HG03095 (cell line): Measurements from ENCODE around the gene G6PC1.
"Not testable (repeated sequence)": the region's sequence is repeated elsewhere in the genome, so short reads cannot be mapped to it uniquely, and the experiment has no call there.

Source experiments
- ATAC-seq: cut with Tn5 transposase; IDR thresholded peaks from one replicate; pipeline ENCODE4 v1.9.1; 2021; ENCODE audit warnings: moderate library complexity; ENCODE audit not compliant: unreplicated experiment

The G6PC1 gene

DNA sequence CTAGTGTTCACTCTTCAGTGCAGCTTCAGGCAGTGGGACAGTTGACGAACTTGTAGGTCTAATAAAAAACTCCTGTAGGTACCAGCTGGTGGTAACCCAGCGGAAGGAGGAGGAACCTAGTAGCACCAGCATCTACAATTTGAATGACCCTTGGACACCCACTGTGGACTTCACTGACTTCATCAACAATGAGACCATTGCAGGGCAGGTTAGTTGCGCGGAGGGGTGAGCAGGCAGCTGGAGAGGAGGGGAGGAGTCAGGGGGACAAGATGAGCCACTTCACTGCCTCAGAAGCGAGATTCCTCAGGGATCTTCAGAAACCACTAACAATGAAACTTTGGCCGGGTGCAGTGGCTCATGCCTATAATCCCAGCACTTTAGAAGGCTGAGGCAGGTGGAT is 27.3 kb upstream of the G6PC1 start:
- ATAC-seq = no peak

DNA sequence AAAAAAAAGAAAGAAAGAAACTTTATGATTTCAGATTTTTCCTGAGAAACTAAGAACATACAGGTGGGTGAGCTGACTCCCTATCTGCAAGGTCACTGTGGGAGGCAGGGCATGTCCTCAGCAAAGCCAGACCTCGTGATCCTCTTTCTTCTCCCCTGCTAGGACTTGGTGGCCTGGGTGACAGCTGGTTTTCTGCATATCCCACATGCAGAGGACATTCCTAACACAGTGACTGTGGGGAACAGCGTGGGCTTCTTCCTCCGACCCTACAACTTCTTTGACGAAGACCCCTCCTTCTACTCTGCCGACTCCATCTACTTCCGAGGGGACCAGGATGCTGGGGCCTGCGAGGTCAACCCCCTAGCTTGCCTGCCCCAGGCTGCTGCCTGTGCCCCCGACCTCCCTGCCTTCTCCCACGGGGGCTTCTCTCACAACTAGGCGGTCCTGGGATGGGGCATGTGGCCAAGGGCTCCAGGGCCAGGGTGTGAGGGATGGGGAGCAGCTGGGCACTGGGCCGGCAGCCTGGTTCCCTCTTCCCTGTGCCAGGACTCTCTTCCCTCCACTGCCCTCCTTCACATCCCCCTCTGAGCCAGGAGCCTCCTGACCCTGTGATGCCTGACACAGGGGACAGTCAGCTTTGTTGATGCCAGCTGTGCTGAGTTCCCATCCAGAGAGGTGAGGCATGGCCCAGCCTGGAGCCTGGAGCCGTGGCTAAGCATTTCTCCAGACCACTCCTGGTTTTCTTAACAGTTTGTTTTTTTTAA is 26.5 kb upstream of the G6PC1 start:
- ATAC-seq = not testable (repeated sequence)

DNA sequence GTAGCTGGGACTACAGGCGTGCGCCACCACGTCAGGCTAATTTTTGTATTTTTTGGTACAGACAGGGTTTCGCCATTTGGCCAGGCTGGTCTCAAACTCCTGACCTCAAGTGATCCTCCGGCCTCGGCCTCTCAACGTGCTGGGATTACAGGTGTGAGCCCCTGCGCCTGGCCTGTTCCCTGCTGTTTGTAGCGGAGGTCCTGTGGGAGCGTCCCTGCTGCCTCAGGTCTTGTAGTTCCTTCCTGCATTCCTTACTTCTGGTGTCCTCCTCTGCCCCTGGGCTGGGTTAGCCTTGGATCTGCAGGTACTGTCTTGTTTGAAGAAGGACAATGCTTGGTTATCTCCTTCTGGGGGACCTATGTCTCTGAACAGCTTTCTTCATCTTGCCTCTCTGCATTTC is 23.6 kb upstream of the G6PC1 start:
- no peak for ATAC-seq

DNA sequence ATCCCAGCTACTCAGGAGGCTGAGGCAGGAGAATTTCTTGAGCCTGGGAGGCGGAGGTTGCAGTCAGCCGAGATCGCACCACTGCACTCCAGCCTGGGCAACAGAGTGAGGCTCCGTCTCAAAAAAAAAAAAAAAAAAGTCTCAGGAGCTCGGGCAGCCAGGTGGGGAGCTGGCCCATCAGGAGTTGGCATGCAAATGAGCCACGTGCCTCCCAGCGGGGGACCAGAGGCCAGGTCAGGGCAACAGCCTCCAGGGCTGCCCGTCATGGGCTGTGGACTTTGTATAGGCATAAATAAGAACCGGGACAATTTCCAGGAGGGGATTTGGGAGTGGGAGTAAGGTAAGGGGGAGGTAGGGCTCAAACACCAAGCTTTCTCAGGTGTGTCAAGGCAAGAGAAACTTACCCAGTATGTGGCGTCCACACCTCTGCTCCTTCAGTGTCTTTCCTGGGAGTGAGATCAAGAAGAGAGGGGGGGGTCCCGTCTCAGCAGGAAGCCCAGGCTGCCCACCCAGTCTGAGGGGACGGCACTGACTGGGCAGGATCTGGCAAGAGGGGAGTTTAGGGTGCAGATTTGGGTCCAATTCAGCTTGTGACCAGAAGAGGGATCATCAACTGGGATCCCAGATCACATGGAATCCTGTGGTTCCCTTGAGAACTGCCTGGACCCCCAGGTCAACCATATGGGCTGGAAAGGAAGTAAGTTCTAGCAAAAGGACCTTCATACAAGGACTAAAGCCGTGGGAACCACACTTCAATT is 22.3 kb upstream of the G6PC1 start:
- no peak for ATAC-seq

DNA sequence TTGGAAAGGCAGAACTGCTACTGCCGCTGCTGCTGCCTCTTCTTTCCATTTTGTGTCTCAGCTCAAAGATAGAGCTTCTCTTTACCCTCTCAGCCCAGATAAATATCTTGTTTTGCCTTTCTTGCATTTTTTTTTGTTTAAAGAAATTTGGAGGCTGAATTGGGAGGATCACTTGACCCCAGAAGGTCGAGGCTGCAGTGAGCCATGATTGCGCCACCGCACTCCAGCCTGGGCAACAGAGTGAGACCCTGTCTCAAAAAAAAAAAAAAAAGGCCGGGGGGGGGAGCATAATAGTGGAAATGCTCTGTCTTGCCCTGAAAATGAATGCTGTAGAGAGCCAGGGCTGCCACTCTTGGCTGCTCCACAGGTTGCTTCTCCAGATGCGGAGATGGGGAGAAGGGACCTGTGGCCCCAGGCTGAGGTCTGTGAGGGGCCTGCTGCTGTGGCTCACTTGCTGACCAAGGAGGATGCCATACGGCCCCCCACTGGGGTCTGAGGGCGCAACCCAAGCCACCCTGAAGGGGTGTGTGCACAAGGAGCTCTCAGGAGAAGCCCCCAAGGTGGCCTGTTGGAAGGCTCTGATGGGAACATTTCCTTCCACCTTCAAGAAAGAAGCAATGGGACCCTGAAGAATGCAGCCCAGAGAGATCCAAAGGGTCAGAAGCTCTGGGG is 21.5 kb upstream of the G6PC1 start:
- ATAC-seq = no peak

DNA sequence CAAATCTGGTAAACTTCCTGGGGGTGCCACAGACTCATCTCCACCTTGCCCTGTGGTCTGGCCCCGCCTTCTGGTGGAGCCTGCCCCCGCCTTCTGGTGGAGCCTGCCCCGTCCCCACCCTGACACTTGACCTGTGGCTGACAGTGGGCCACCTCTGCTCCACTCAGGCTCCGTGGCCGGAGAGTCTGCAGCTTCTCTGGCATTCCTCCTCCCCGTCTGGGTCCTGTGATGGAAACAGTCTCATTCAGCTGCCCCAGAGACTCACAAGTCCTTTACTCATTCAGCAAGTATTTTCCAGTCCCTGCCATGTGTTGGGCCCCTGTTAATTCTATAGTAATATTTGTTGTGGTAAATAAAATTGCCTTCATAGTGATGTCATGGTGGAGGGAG is 21.0 kb upstream of the G6PC1 start:
- no peak for ATAC-seq

DNA sequence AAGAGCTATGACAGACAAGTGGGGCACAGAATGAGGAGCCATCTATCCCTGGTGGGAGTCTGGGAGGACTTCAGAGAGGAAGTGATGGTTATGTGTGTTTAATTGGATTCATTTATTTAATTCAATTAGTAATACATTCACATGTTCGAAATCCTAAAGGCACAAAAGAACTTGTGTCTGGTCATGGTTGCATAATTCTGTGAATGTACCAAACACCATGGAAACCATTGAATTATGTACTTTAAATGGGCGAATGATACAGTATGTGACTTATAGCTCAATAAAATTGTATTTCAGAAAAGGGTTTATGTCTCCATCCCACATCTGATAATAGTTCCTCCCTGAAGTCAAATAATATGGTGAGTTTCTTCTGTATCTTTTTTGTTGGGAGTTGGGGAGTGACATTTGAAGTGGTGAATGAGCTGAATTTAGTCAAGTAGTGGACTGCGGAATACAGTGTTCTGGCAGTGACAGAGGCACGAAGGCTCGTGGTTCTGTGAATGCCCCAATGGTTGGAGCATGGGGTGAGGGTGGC is 19.8 kb upstream of the G6PC1 start:
- ATAC-seq = no peak

DNA sequence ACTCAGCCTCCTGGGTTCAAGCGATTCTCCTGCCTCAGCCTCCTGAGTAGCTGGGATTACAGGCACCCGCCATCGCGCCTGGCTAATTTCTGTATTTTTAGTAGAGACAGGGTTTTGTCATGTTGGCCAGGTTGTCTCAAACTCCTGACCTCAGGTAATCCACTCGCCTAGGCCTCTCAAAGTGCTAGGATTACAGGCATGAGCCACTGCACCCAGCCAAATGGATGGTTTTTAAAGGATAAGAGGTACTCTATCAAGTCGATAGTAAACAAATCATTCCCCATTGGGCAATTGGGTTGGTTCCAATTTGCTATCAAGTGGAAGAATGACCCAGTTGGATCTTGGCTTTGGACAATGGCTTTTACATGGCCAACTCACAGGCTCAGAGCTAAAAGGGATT is 18.9 kb upstream of the G6PC1 start:
- not testable (repeated sequence) for ATAC-seq

DNA sequence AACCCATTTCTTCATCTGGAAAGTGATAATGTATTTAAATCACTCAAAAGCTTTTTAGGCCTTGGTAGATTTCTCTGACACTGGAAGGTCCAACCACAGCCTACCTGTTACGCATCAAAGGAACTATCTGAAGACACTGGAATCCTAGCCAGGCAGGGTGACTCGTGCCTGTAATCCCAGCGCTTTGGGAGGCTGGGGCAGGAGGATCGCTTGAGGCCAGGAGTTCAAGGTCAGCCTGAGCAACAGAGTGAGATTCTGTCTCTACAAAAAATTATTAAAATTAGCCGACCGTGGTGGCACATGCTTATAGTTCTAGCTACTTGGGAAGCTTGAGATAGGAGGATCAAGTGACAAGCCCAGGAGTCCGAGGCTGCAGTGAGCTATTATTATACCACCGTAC is 18.4 kb upstream of the G6PC1 start:
- no peak for ATAC-seq

DNA sequence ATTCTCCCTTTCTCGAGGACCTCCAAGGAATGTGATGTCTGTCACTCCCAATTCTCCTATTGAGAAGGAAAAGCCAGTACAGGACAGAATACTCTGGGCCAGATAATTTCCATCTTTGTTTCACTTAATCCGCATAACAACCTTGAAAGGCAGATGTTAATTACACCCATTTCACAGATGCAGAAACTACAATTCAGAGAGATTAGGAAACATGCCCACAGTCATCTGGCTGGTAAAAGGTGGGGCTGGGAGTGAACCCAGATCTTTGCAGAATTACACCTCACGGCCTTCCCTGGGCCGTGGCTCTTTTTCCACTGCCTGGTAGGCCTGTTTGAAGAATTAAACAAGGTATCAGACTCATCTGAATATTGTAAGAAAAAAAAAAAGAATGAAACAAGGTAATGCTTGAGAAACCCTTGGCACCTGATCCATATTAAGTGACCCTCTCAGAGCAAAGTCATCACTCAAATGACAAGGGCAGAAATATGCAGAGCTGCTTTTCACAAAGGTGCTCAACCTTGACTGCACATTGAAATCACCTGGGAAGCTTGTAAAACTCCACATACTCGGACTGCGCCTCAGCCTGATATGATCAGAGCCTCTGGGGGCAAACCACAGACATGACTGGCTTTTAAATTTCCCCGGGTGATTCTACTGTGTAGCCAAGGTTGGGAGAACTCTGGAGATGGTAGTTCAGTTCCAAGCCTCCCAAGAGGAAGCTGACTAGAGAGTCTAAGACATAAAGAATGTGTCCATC is 16.6 kb upstream of the G6PC1 start:
- no peak for ATAC-seq

DNA sequence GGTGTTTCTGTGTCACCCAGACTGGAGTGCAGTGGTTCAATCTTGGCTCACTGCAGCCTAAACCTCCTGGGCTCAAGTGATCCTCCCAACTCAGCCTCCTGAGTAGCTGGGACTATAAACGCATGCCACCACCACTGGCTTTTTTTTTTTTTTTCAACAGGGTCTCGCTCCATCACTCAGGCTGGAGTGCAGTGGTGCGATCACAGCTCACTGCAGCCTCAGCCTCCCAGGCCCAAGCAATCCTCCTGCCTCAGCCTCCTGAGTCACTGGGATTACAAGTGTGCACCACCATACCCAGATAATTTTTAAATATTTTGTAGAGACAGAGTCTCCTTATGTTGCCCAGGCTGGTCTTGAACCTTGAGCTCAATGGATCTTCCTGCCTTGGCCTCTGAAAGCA is 14.8 kb upstream of the G6PC1 start:
- ATAC-seq = not testable (repeated sequence)

DNA sequence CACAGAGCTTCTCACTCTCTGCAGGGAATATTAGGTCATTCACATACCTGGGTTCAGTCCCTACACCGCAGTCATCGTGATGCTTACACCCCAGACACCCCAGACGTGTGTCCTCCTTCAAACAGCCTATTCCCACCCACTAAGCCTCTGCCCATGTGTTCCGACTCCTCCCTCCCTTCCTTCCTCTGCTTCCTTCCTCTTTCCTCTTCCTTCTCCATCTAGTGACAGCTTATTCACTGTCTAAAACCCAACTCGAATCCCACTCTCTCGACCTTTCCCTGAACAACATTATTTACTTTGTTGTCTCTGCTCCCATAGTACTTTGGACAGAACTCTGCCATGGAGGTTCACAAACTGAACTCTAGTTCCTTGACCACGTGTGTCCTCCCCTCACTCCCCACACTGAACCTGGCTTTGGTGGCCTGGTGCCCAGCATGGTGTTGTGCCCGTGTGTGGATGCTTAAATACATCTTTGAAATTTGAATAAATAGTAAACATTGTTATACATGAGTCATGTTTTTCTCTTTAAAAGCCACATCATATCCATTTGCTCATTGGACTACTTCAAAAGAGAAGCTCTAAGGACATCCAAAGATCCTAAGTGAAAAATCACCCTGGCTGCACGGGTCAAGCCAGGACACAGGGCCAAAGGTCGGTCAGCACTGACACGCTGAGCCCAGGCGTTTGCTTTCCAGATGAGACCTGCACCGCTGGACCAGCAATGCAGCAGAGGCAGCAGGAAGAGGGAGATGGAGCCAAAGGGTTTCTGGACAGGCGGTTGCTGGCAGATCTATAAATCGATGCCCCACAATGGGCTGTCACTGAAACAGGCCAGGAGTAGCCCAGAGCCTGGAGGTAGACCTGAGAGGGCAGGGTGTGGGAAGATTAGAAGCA is 14.1 kb upstream of the G6PC1 start:
- no peak for ATAC-seq

DNA sequence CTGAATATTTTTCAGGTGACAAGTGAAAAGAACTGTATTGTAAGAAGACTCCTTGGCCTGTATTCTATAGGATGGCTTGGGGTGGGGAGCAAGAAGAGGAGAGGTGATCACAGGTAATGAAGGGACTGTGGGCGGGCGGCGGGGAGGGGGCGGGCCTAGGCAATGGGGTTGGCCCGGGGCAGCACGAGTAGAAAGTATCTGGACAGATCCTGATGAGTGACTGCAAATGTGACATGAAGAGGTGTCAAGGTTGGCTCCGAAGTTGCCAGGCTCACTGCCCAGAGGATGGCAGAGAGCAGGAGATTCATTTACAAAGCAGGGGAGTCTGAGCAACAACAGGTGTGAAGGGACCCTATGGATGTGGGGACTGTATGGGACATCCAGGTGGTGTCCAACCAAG is 10.8 kb upstream of the G6PC1 start:
- no peak for ATAC-seq

DNA sequence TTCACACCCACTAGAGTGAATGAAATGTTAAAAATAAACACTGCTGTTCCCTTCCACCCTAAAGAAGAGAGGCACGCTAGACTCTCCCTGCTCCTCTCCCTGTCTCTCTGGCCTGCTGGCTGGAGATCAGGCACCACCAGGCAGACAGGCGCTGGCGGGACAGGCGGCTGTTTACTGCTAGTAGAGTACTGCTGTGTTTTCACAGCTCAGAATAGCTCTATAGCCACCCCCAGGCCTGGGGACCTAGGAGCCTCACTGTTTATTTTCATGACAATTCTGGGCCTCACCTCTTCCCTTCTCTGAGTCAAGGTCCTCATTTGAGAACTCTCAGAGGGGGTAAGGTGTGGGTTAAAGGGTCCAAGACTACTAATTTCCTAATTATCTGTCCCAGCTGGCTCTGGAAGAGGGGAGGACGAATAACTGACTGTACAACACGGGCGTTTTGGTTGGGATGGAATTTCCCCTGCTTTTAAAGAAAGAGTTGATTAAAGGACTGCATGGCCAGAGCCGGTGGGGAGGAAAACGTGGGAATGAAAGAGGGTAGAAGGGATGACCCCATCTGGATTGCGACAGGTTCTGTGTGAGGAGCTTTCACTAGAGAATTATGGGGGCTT is 9.0 kb upstream of the G6PC1 start:
- no peak for ATAC-seq

DNA sequence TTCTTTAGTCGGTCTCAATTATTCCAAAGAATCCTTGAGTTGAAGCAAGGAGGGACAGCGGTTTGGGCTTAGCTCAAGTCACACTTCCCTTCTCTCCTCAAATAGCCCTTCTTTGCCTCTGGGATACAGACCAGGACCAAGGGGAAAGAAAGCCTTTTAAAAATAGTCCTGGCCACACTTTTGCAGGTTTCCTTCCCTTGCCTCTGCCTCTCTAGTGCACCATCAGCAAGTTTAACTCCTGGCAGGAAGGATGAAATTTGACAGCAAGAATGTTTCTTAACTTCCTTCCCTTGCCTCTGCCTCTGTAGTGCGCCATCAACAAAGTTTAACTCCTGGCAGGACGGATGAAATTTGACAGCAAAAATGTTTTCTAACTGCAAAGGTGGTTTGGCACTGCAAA is 7.2 kb upstream of the G6PC1 start:
- ATAC-seq = no peak

DNA sequence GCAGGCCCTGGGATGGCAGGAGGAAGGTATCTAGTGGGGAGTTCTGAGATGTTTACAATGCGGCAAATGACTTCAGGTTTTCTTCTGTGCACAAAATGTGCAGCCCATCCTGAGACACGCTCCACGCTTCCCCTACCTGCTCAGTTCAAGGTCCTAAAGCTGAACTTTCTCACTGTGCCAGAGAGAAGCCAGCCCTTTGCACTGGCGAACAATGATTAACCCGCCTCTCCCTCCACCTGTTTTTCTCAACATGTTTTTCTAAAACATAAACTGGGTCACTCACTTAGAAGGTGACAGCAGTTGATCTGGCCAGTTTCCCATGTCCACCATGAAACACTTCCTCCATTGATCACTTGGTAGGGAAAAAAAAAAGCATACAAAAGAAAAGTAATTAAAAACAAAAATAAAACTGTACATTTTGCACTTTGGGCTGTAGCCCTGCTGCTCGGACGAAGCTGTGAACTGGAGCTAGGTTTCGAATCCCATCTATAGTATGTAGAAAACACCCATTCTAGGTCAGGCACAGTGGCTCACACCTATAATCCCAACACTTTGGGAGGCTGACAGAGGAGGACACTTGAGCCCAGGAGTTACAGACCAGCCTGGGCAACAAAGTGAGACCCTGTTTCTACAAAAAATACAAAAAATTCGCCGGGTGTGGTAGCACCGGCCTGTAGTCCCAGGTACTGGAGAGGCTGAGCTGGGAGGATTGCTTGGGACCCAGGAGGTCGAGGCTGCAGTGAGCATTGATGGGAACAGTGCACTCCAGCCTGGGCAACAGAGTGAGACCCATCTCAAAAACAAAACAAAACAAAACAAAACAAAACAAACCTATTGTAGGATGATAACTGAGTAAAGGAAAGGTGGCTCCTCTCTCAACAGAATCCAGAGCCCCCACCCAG is 6.1 kb upstream of the G6PC1 start:
- no peak for ATAC-seq

DNA sequence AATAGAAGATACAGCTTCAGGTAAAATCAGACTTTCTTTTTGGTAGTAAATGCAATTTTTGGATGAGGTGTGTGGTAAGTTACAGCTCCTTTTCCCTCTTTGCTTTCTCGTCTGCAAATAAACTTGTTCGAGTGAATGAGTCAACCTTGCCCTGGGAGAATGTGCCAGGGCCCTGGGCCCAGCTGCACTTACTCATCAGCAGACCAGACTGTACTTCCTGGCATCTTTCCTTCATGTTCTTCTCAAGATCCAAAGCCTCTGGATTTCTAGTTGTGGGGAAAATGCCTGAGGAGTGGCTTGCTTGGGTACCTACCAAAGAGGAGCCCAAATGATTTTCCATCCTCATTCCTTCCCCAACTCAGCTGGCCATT is 5.4 kb upstream of the G6PC1 start:
- no peak for ATAC-seq

DNA sequence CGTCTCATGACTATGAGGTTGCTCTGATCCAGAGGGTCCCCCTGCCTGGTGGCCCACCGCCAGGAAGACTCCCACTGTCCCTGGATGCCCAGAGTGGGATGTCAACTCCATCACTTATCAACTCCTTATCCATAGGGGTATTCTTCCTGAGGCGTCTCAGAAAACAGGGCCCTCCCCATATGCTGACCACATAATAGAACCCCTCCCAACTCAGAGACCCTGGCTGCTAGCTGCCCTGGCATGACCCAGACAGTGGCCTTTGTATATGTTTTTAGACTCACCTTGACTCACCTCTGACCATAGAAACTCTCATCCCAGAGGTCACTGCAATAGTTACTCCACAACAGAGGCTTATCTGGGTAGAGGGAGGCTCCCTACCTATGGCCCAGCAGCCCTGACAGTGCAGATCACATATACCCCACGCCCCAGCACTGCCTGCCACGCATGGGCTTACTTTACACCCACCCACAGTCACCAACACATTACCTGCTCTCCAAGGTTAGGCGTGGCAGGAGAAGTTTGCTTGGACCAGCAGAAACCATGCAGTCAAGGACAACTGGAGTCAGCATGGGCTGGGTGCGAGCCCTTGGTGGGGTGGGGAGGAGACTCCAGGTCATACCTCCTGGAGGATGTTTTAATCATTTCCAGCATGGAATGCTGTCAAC is 2.3 kb upstream of the G6PC1 start:
- no peak for ATAC-seq
